ENCODE data around the gene DIP2B. TPM values are rescaled to one million over a fixed set of nuclear protein-coding genes. Genes with fewer than 3 reads are reported as not detected.
"Not testable (repeated sequence)": the region's sequence is repeated elsewhere in the genome, so short reads cannot be mapped to it uniquely, and the experiment has no call there.

DIP2B gene
- total RNA-seq, 2 experiments from 2014 or later: 29.2 to 29.4 TPM

DNA sequence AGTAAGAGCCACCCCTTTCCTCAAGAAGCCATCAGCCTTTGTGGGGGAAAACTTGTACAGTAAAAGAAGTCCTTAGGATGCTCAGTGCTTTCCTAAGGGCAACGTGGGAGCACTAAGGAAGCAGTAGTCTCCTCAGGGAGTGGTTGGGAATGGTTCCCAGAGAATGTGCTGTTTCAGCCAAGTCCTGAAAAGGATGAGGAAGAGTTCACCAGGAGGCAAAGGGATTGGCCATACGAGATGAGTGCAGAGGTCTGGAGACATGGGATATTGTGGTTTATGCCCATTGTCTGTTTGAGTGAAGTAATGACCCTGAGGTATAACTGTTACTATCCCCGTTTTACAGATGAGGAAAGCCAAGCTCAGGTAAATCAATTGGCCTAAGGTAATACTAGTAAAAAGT lies 173.1 kb downstream of the DIP2B start:
- DNase-seq (no peak), ATAC-seq (no peak)
- Mint-ChIP-seq H3K27me3 (no peaks in the 10 kb centered on the region), H3K36me3 (ENCODE audit: low read depth) (peaks cover 21% of the 10 kb centered on the region), H3K4me1 (no peaks in the 10 kb centered on the region), H3K9me3 (ENCODE audit: low read depth) (no peaks in the 10 kb centered on the region), H3K4me3 (no peak overlapping the region), H3K27ac (no peak overlapping the region)
- ChIA-PET CTCF (no interaction called here), POLR2A (no interaction called here)
- intact Hi-C loops (cut with DNase I, micrococcal nuclease): no loop called here

DNA sequence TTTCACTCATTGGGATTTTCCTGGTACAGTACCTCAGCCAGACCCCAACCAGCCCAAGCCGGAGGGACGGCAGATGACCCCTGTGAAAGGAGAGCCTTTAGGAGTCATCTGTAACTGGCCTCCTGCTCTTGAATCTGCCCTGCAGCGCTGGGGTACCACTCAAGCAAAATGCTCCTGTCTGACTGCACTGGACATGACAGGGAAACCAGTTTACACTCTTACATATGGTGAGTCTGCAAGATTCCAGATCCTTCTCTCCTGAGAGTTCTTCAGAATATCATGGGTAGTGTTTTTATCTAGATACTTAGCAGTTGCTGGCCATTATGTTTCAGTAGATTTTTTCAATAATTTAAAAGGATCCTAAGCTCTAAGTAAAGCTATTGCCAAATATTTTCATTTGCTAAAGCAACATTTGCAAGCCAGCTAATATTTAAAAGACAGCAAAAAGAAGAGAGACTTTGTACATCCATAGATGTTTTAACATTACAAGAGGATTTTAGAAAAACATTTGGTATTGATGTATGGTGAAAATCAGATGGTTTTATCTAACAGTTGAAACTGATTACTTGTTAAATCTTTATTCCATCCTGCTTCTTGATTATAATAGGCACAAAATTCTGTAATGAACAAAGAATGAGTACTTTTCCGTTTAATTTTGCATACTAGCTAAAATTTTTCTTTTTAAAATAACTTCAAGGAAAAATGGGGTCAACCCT lies 174.0 kb downstream of the DIP2B start:
- no peaks in the 10 kb centered on the region for H3K27me3 Mint-ChIP-seq
- H3K9me3 Mint-ChIP-seq (ENCODE audit: low read depth): no peaks in the 10 kb centered on the region
- intact Hi-C loops (cut with DNase I, micrococcal nuclease): no loop called here
- DNase-seq: no peak
- no peaks in the 10 kb centered on the region for H3K4me1 Mint-ChIP-seq
- ChIA-PET POLR2A (no interaction called here), CTCF (interaction anchor here (0.8 to 1.0 kb wide), 2 partner anchors 12 to 542 kb away, joined by 3 read pairs; no protein-coding TSS in a partner anchor)
- H3K4me3 Mint-ChIP-seq: no peak overlapping the region
- no peak overlapping the region for H3K27ac Mint-ChIP-seq
- ATAC-seq: no peak
- peaks cover 21% of the 10 kb centered on the region for H3K36me3 Mint-ChIP-seq (ENCODE audit: low read depth)

DNA sequence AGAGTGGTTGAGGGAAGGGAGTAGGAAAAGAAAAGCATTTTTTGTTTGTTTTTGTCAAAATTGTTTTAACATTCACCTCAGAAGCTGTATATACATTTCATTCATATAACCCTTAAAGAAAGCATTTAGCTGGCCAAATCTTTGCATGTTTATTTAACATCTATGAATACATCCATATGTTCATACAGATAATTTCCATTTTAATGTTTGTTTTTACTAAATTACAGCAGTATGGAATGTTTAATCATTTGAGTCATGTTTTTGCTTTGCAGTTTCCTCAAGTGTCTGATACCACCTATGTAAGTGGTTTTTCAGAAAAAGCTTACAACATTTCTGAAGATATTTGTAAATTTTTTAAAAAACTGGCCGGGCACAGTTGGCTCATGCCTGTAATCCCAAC lies 174.8 kb downstream of the DIP2B start:
- Mint-ChIP-seq H3K9me3 (ENCODE audit: low read depth) (no peaks in the 10 kb centered on the region), H3K4me3 (no peak overlapping the region), H3K4me1 (no peaks in the 10 kb centered on the region), H3K27me3 (no peaks in the 10 kb centered on the region), H3K36me3 (ENCODE audit: low read depth) (peaks cover 21% of the 10 kb centered on the region), H3K27ac (no peak overlapping the region)
- ChIA-PET POLR2A (no interaction called here), CTCF (interaction anchor here (0.8 to 1.0 kb wide), 3 partner anchors 13 to 543 kb away, joined by 3 read pairs; no protein-coding TSS in a partner anchor)
- no peak for ATAC-seq
- no peak for DNase-seq
- intact Hi-C loops (cut with DNase I, micrococcal nuclease): no loop called here

DNA sequence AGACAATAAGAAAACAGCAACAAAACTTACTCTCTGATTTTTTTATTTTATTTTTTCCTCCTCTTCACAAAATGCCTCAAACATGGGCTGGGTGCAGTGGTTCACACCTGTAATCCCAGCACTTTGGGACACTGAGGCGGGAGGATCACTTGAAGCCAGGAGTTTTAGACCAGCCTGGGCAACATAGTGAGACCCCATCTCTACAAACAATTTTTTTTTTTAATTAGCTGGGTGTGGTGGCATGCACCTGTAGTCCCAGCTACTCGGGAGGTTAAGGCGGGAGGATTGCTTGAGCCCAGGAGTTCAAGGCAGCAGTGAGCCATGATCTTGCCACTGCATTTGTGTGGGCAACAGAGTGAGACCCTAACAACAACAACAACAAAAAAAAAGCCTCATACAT lies 176.3 kb downstream of the DIP2B start:
- POLR2A ChIA-PET; H3K9me3 Mint-ChIP-seq (ENCODE audit: low read depth); intact Hi-C loops (cut with DNase I, micrococcal nuclease); ATAC-seq; H3K27me3 Mint-ChIP-seq; H3K4me1 Mint-ChIP-seq; DNase-seq; H3K27ac Mint-ChIP-seq; H3K4me3 Mint-ChIP-seq: not testable (repeated sequence)
- CTCF ChIA-PET: interaction anchor here (0.6 kb wide), 1 partner anchor 169 kb away, joined by 3 read pairs; no protein-coding TSS in a partner anchor
- peaks cover 20% of the 10 kb centered on the region for H3K36me3 Mint-ChIP-seq (ENCODE audit: low read depth)

DNA sequence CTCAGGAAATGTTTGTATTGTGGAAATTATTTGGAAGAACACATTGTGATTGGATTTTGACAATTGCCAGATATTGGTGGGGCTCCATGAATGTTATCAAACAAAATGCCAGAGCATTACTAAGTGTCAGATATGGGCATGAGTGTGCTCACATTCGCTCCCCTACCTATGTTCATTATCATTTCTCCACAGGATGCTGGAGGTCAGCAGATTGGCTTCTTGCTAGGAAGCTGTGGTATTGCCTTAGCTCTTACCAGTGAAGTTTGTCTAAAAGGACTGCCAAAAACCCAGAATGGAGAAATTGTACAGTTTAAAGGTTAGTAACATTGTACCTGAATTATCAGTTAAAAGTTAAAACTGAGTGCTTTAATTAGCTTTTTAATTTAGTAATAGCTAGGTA lies 180.9 kb downstream of the DIP2B start:
- H3K9me3 Mint-ChIP-seq (ENCODE audit: low read depth): no peaks in the 10 kb centered on the region
- intact Hi-C loops (cut with DNase I, micrococcal nuclease): no loop called here
- POLR2A ChIA-PET: interaction anchor here (0.6 kb wide), 1 partner anchor 42 kb away, joined by 3 read pairs; no protein-coding TSS in a partner anchor
- CTCF ChIA-PET: interaction anchor here (0.7 to 1.4 kb wide), 5 partner anchors 14 to 923 kb away, joined by 3 to 4 read pairs (median 3); no protein-coding TSS in a partner anchor
- no peaks in the 10 kb centered on the region for H3K27me3 Mint-ChIP-seq
- H3K36me3 Mint-ChIP-seq (ENCODE audit: low read depth): peaks cover 15% of the 10 kb centered on the region
- ATAC-seq (no peak), DNase-seq (no peak)
- no peaks in the 10 kb centered on the region for H3K4me1 Mint-ChIP-seq
- H3K4me3 Mint-ChIP-seq: no peak overlapping the region
- no peak overlapping the region for H3K27ac Mint-ChIP-seq

DNA sequence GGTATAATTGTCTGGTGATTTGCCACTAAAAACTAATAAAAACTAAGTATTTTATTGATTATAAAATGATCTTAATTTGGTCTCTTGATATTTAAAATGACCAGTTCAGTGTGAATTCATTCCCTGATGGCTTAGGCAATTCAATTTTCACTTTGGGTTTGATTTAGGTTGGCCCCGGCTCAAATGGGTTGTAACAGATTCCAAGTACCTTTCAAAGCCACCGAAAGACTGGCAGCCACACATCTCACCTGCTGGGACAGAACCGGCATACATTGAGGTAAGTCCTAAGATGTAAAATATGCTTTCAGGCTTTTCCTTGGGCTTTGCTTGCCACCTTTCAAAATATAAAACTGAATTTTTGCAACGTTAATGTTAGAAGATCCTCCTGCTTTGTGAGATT lies 181.6 kb downstream of the DIP2B start:
- no peak overlapping the region for H3K27ac Mint-ChIP-seq
- H3K9me3 Mint-ChIP-seq (ENCODE audit: low read depth): no peaks in the 10 kb centered on the region
- ChIA-PET CTCF (interaction anchor here (0.6 to 1.4 kb wide), 5 partner anchors 13 to 343 kb away, joined by 3 read pairs; no protein-coding TSS in a partner anchor), POLR2A (no interaction called here)
- H3K36me3 Mint-ChIP-seq (ENCODE audit: low read depth): peaks cover 17% of the 10 kb centered on the region
- ATAC-seq (no peak), DNase-seq (no peak)
- intact Hi-C loops (cut with DNase I, micrococcal nuclease): no loop called here
- H3K4me3 Mint-ChIP-seq: no peak overlapping the region
- H3K4me1 Mint-ChIP-seq: no peaks in the 10 kb centered on the region
- H3K27me3 Mint-ChIP-seq: no peaks in the 10 kb centered on the region

DNA sequence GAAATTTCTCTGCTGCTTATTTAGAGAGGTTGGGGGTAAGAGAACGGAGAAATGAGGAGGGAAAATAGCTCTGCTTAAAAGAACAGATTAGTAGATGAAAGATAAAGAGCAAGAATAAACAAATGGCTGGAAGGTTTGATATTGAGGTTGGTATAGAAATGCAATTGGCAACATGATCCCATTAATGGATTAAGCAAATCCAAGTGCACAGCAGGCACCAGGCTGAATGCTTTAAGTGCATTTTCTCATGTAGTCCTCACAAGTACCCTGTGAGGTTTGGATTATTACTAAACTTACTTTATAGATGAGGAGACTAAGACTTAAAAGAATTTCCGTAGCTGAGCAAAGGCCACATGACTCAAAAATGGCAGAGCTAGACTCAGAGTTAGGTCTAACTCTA lies 182.2 kb downstream of the DIP2B start:
- no peak overlapping the region for H3K27ac Mint-ChIP-seq
- intact Hi-C loops (cut with DNase I, micrococcal nuclease): no loop called here
- POLR2A ChIA-PET: no interaction called here

DNA sequence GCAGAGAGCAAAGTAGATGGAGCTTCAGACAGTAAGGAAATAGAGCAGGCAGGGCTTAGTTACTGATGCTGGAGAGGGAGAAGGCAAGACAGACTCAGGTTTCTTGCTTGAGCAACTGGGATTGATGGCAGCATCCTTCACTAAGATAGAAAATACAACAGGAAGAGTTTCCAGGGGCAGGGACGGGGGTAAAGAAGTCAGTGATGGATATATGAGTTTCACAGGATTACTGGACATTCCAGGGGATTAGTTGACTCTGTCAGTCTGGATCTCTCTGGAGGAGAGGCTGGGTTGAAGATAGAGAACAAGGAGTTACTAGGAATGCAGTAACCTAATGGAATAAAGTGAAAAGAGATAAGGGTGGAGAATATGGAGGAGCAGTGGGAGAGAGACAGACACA lies 184.7 kb downstream of the DIP2B start:
- no peaks in the 10 kb centered on the region for H3K4me1 Mint-ChIP-seq
- H3K27me3 Mint-ChIP-seq: no peaks in the 10 kb centered on the region
- ATAC-seq (no peak), DNase-seq (no peak)
- CTCF ChIA-PET: interaction anchor here (0.6 kb wide), 1 partner anchor 180 kb away, joined by 3 read pairs; no protein-coding TSS in a partner anchor
- no peak overlapping the region for H3K27ac Mint-ChIP-seq
- no peak overlapping the region for H3K4me3 Mint-ChIP-seq
- no peaks in the 10 kb centered on the region for H3K9me3 Mint-ChIP-seq (ENCODE audit: low read depth)
- H3K36me3 Mint-ChIP-seq (ENCODE audit: low read depth): peaks cover 13% of the 10 kb centered on the region
- POLR2A ChIA-PET: no interaction called here
- intact Hi-C loops (cut with DNase I, micrococcal nuclease): no loop called here

More for the DNA sequence above, 182.2 kb downstream of the DIP2B start:
- Mint-ChIP-seq H3K9me3 (ENCODE audit: low read depth) (no peaks in the 10 kb centered on the region), H3K4me3 (no peak overlapping the region), H3K27me3 (no peaks in the 10 kb centered on the region), H3K4me1 (no peaks in the 10 kb centered on the region), H3K36me3 (ENCODE audit: low read depth) (peaks cover 17% of the 10 kb centered on the region)
- CTCF ChIA-PET: interaction anchor here (0.6 to 1.0 kb wide), 3 partner anchors 12 to 186 kb away, joined by 3 to 6 read pairs (median 3); no protein-coding TSS in a partner anchor
- no peak for ATAC-seq
- DNase-seq: no peak

DNA sequence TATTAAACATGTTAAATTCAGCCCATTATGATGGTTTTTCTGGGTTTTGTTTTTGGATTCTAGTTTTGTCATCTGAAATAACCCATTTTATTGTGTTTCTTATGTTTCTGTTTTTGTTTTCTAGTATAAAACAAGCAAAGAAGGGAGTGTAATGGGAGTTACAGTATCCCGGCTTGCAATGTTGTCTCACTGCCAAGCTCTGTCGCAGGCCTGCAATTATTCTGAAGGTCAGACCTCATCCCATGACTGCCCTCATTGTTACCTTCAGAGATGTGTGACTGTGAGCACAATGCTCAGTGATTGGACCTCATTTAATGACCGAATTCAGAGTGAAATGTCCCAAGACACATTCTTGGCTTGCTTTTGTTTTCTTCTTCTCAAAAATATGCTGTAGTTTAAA lies 186.1 kb downstream of the DIP2B start:
- POLR2A ChIA-PET: interaction anchor here (0.6 kb wide), 1 partner anchor 97 kb away, joined by 3 read pairs; no protein-coding TSS in a partner anchor
- intact Hi-C loops (cut with DNase I, micrococcal nuclease): no loop called here
- no peaks in the 10 kb centered on the region for H3K27me3 Mint-ChIP-seq
- ATAC-seq: no peak
- no peak overlapping the region for H3K4me3 Mint-ChIP-seq
- H3K9me3 Mint-ChIP-seq (ENCODE audit: low read depth): no peaks in the 10 kb centered on the region
- H3K36me3 Mint-ChIP-seq (ENCODE audit: low read depth): peaks cover 16% of the 10 kb centered on the region
- CTCF ChIA-PET: interaction anchor here (0.7 to 1.2 kb wide), 2 partner anchors 12 to 91 kb away, joined by 3 read pairs; no protein-coding TSS in a partner anchor
- H3K27ac Mint-ChIP-seq: no peak overlapping the region
- no peak for DNase-seq
- H3K4me1 Mint-ChIP-seq: no peaks in the 10 kb centered on the region

DNA sequence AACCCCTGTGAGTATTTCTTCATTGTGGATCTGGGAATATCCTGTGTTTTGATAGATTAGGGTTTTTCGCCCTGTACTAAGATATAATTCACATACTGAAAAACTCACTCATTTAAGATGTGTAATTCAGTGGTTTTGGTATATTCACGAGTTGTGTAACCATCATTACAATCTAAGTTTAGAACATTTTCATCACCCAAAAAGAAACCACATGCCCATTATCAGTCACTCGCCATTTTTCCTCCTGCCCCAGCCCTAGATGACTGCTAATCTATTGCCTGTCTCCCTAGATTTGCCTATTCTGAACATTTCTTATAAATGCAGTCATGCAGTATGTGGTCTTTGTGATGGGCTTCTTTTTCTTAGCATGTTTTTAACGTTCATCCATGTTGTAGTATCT lies 191.2 kb downstream of the DIP2B start:
- DNase-seq (no peak), ATAC-seq (no peak)
- ChIA-PET POLR2A (no interaction called here), CTCF (interaction anchor here (0.6 kb wide), 1 partner anchor 741 kb away, joined by 3 read pairs; no protein-coding TSS in a partner anchor)
- Mint-ChIP-seq H3K27ac (no peak overlapping the region), H3K4me3 (no peak overlapping the region), H3K27me3 (no peaks in the 10 kb centered on the region), H3K36me3 (ENCODE audit: low read depth) (peaks cover 31% of the 10 kb centered on the region), H3K9me3 (ENCODE audit: low read depth) (no peaks in the 10 kb centered on the region), H3K4me1 (no peaks in the 10 kb centered on the region)
- intact Hi-C loops (cut with DNase I, micrococcal nuclease): no loop called here

DNA sequence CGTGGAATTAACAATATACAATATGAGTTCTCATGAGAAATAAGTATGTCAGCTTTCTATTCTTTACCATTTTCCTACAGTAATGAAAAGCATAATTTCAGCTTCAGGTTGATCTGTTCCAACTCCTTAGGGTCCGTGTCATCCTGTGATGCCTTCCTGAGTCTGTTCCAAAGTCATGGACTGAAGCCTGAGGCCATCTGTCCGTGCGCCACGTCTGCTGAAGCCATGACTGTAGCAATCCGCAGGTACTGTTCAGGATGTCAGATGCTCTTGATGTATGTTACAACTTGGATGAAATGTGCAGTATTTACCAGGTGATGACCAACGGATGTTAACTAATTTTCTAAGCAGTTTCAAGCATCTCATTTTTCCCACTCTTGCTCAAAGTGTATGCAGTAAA lies 192.1 kb downstream of the DIP2B start:
- ChIA-PET POLR2A (no interaction called here), CTCF (no interaction called here)
- Mint-ChIP-seq H3K36me3 (ENCODE audit: low read depth) (peaks cover 33% of the 10 kb centered on the region), H3K27me3 (no peaks in the 10 kb centered on the region), H3K9me3 (ENCODE audit: low read depth) (no peaks in the 10 kb centered on the region), H3K4me1 (no peaks in the 10 kb centered on the region), H3K27ac (no peak overlapping the region), H3K4me3 (no peak overlapping the region)
- intact Hi-C loops (cut with DNase I, micrococcal nuclease): no loop called here
- no peak for ATAC-seq
- no peak for DNase-seq

DNA sequence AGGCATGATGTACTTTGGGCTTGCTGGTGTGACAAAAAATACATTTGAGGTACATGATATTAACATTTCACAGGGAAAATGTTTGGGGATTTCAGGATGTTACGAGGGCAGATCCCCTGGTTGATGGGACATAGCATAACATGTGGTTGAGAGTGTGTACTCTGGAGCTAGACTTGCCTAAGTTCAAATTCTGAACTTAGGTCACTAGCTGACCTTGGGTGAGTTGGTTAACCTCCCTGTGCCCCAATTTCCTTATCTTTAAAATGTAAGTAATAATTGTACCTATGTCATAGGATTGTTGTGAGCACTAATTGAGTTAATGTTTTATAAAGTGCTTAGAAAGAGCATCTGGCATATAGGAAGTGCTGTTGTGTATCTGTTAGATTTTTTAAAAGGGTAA lies 194.4 kb downstream of the DIP2B start:
- H3K9me3 Mint-ChIP-seq (ENCODE audit: low read depth): no peaks in the 10 kb centered on the region
- no peaks in the 10 kb centered on the region for H3K4me1 Mint-ChIP-seq
- intact Hi-C loops (cut with DNase I, micrococcal nuclease): no loop called here
- ATAC-seq (no peak), DNase-seq (no peak)
- H3K27ac Mint-ChIP-seq: no peak overlapping the region
- no peaks in the 10 kb centered on the region for H3K27me3 Mint-ChIP-seq
- H3K36me3 Mint-ChIP-seq (ENCODE audit: low read depth): peaks cover 35% of the 10 kb centered on the region
- ChIA-PET POLR2A (interaction anchor here (0.7 kb wide), 1 partner anchor 361 kb away, joined by 3 read pairs; no protein-coding TSS in a partner anchor), CTCF (interaction anchor here (0.7 to 3.2 kb wide), 3 partner anchors 12 to 14 kb away, joined by 3 to 9 read pairs (median 3); no protein-coding TSS in a partner anchor)
- no peak overlapping the region for H3K4me3 Mint-ChIP-seq
